ENCODE results near the gene REXO1. TPM values are rescaled to one million over a fixed set of nuclear protein-coding genes. Genes with fewer than 3 reads are reported as not detected.

The REXO1 gene
- total RNA-seq, 8 experiments from 2014 or later, result 6.3 to 20.9 (median 11.1) TPM

GRCh38 chr19:1874554-1875185, 26.4 kb upstream of the REXO1 start:
- WGBS, 10 experiments, result 4 to 36% (median 16%) methylated on average over 5 to 16 of the region's 16 CpGs
- Histone ChIP-seq H3K4me1 (replicated peaks in 1 of 2) (peaks cover 12 to 18% of the 10 kb centered on the region in 2 donors), H3K4me3 (peak overlapping the region; percentile 79 to 98 (median 90)), H3K27ac (peak overlapping the region in 1 of 2 donors; percentile 96)
- no peak for ATAC-seq (replicated peaks in 6 of 8)
- in situ Hi-C loops (cut with MboI; ENCODE audit: low pct_unique_long_range_greater_than_20kb in 2 of 9, low sequenced_read_pairs in 9 of 9, unreplicated experiment in 9 of 9), result no loop called here

GRCh38 chr19:1873524-1874473, 25.5 kb upstream of the REXO1 start:
- Histone ChIP-seq H3K4me1 (replicated peaks in 1 of 2) (peaks cover 12 to 18% of the 10 kb centered on the region in 2 donors), H3K4me3 (peak overlapping the region; percentile 79 to 98 (median 90)), H3K27ac (no peak overlapping the region)
- in situ Hi-C loops (cut with MboI; ENCODE audit: low pct_unique_long_range_greater_than_20kb in 2 of 9, low sequenced_read_pairs in 9 of 9, unreplicated experiment in 9 of 9), result no loop called here
- 0 to 79% (median 44%) methylated on average over 2 to 13 of the region's 29 CpGs for WGBS, 10 experiments
- no peak for ATAC-seq (replicated peaks in 6 of 8)

GRCh38 chr19:1872807-1873523, 24.7 kb upstream of the REXO1 start:
- whole genome bisulfite sequencing, 10 experiments, result 73 to 97% (median 92%) methylated on average over 3 to 5 of the region's 25 CpGs; no CpG with 5 or more reads in 7 of the 10 experiments
- H3K27ac ChIP-seq, result no peak overlapping the region
- peaks cover 12 to 18% of the 10 kb centered on the region in 2 donors for H3K4me1 ChIP-seq (replicated peaks in 1 of 2)
- no peak overlapping the region for H3K4me3 ChIP-seq
- in situ Hi-C loops (cut with MboI; ENCODE audit: low pct_unique_long_range_greater_than_20kb in 2 of 9, low sequenced_read_pairs in 9 of 9, unreplicated experiment in 9 of 9), result no loop called here
- ATAC-seq (replicated peaks in 6 of 8), result no peak

- ATAC-seq (replicated peaks in 6 of 8), result no peak
- H3K4me3 ChIP-seq, result no peak overlapping the region
- no peak overlapping the region for H3K27ac ChIP-seq
- 100% methylated on average over 1 of the region's 13 CpGs; no CpG with 5 or more reads in 9 of the 10 experiments for WGBS, 10 experiments
- in situ Hi-C loops (cut with MboI; ENCODE audit: low pct_unique_long_range_greater_than_20kb in 2 of 9, low sequenced_read_pairs in 9 of 9, unreplicated experiment in 9 of 9), result no loop called here
- peaks cover 9 to 11% of the 10 kb centered on the region in 2 donors for H3K4me1 ChIP-seq (replicated peaks in 1 of 2)
Measured at GRCh38 chr19:1871630-1872029, 23.3 kb upstream of the REXO1 start.

- Histone ChIP-seq H3K4me1 (replicated peaks in 1 of 2) (peaks cover 7 to 10% of the 10 kb centered on the region in 2 donors), H3K4me3 (no peak overlapping the region), H3K27ac (no peak overlapping the region)
- ATAC-seq (replicated peaks in 6 of 8), result no peak
- in situ Hi-C loops (cut with MboI; ENCODE audit: low pct_unique_long_range_greater_than_20kb in 2 of 9, low sequenced_read_pairs in 9 of 9, unreplicated experiment in 9 of 9), result no loop called here
- 80 to 94% (median 90%) methylated on average over 1 to 6 of the region's 15 CpGs; no CpG with 5 or more reads in 6 of the 10 experiments for WGBS, 10 experiments
Measured at GRCh38 chr19:1871140-1871597, 22.9 kb upstream of the REXO1 start.

- no peak overlapping the region for H3K27ac ChIP-seq
- in situ Hi-C loops (cut with MboI; ENCODE audit: low pct_unique_long_range_greater_than_20kb in 2 of 9, low sequenced_read_pairs in 9 of 9, unreplicated experiment in 9 of 9), result no loop called here
- 81 to 100% (median 91%) methylated on average over 2 to 5 of the region's 7 CpGs; no CpG with 5 or more reads in 5 of the 10 experiments for WGBS, 10 experiments
Measured at GRCh38 chr19:1868971-1869370, 20.7 kb upstream of the REXO1 start.

GRCh38 chr19:1867349-1867724, 19.1 kb upstream of the REXO1 start:
- Histone ChIP-seq H3K27ac (no peak overlapping the region), H3K4me1 (replicated peaks in 1 of 2) (peaks cover 0 to 2% of the 10 kb centered on the region in 2 donors), H3K4me3 (no peak overlapping the region)
- 83 to 100% (median 100%) methylated on average over 1 to 3 of the region's 9 CpGs; no CpG with 5 or more reads in 6 of the 10 experiments for WGBS, 10 experiments
- no peak for ATAC-seq (replicated peaks in 6 of 8)
- in situ Hi-C loops (cut with MboI; ENCODE audit: low pct_unique_long_range_greater_than_20kb in 2 of 9, low sequenced_read_pairs in 9 of 9, unreplicated experiment in 9 of 9), result no loop called here

More at GRCh38 chr19:1868971-1869370, 20.7 kb upstream of the REXO1 start:
- no peak for ATAC-seq (replicated peaks in 6 of 8)
- no peak overlapping the region for H3K4me3 ChIP-seq
- H3K4me1 ChIP-seq (replicated peaks in 1 of 2), result peaks cover 5 to 9% of the 10 kb centered on the region in 2 donors

GRCh38 chr19:1866693-1867348, 18.5 kb upstream of the REXO1 start:
- in situ Hi-C loops (cut with MboI; ENCODE audit: low pct_unique_long_range_greater_than_20kb in 2 of 9, low sequenced_read_pairs in 9 of 9, unreplicated experiment in 9 of 9), result no loop called here
- no peak for ATAC-seq (replicated peaks in 6 of 8)
- Histone ChIP-seq H3K4me3 (no peak overlapping the region), H3K27ac (no peak overlapping the region), H3K4me1 (replicated peaks in 1 of 2) (peaks cover 2% of the 10 kb centered on the region in 2 donors)
- 78 to 100% (median 89%) methylated on average over 1 to 4 of the region's 8 CpGs; no CpG with 5 or more reads in 4 of the 10 experiments for WGBS, 10 experiments

- Histone ChIP-seq H3K4me3 (peak overlapping the region in 2 of 5 donors; percentile 53 to 82), H3K4me1 (replicated peaks in 1 of 2) (peaks cover 15% of the 10 kb centered on the region in 2 donors), H3K27ac (peak overlapping the region in 1 of 2 donors; percentile 89)
- in situ Hi-C loops (cut with MboI; ENCODE audit: low pct_unique_long_range_greater_than_20kb in 2 of 9, low sequenced_read_pairs in 9 of 9, unreplicated experiment in 9 of 9), result no loop called here
- ATAC-seq (replicated peaks in 6 of 8), result no peak
- 98 to 100% methylated on average over 2 to 7 of the region's 17 CpGs; no CpG with 5 or more reads in 8 of the 10 experiments for WGBS, 10 experiments
Measured at GRCh38 chr19:1865172-1866010, 17.1 kb upstream of the REXO1 start.

GRCh38 chr19:1864480-1865171, 16.3 kb upstream of the REXO1 start:
- in situ Hi-C loops (cut with MboI; ENCODE audit: low pct_unique_long_range_greater_than_20kb in 2 of 9, low sequenced_read_pairs in 9 of 9, unreplicated experiment in 9 of 9), result no loop called here
- peak; percentile 12 to 53 (median 22) for ATAC-seq (replicated peaks in 6 of 8)
- peak overlapping the region; percentile 43 to 89 for H3K27ac ChIP-seq
- H3K4me3 ChIP-seq, result peak overlapping the region; percentile 42 to 82 (median 55)
- 0 to 67% (median 30%) methylated on average over 1 to 2 of the region's 52 CpGs; no CpG with 5 or more reads in 7 of the 10 experiments for WGBS, 10 experiments
- H3K4me1 ChIP-seq (replicated peaks in 1 of 2), result peaks cover 21 to 23% of the 10 kb centered on the region in 2 donors

Data from motor neuron (in vitro differentiated cells).